Fibroblast of villous mesenchyme (primary cell): ENCODE results near the gene HPCAL1. TPM values are rescaled to one million over a fixed set of nuclear protein-coding genes. Genes with fewer than 3 reads are reported as not detected.

Source experiments
- DNase-seq: peaks from one replicate; pipeline ENCODE4 v3.0.0-alpha.2; 2010; ENCODE audit warnings: low read depth
- H3K4me3 ChIP-seq: 2 replicates; pipeline ENCODE4 v1.5.1; 2011; ENCODE audit warnings: low read depth, mild to moderate bottlenecking, low read length
- total RNA-seq: library from RNA; depleted of rRNA; stranded (reverse); fragments of >200 nt; gene quantifications from 2 replicates; pipeline ENCODE4 v1.2.3, GENCODE V29; 2012
- TF ChIP-seq, protein P1 (sequence below): IDR thresholded peaks from 2 replicates; pipeline ENCODE4 v1.5.1; 2012; ENCODE audit warnings: low read depth, mild to moderate bottlenecking, low read length; ENCODE audit not compliant: insufficient read depth

Gene HPCAL1
- total RNA-seq, 1 donor: 60.0 TPM

DNA sequence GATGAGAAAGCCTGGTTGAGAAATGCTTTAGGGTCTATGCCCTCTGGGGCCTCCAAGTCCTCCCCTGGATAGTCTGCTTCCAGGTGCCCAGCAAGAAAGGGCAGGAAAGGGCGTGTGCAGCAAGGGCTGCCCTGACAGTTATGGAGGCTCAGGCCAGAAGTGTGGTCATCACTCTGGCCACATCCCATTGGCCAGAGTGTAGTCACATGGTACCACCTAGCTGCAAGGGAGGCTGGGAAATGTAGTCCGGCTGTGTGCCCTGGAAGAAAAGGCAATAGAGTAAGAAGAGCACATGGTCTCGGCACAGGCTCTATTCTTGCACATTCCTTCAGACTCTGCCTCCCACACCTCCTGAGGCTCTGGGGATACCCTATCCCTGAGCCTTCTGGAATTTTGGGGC lies 109.7 kb downstream of the HPCAL1 start:
- H3K4me3 ChIP-seq: no peak overlapping the region
- DNase-seq: peak; percentile 55
- TF ChIP-seq, protein P1, sequence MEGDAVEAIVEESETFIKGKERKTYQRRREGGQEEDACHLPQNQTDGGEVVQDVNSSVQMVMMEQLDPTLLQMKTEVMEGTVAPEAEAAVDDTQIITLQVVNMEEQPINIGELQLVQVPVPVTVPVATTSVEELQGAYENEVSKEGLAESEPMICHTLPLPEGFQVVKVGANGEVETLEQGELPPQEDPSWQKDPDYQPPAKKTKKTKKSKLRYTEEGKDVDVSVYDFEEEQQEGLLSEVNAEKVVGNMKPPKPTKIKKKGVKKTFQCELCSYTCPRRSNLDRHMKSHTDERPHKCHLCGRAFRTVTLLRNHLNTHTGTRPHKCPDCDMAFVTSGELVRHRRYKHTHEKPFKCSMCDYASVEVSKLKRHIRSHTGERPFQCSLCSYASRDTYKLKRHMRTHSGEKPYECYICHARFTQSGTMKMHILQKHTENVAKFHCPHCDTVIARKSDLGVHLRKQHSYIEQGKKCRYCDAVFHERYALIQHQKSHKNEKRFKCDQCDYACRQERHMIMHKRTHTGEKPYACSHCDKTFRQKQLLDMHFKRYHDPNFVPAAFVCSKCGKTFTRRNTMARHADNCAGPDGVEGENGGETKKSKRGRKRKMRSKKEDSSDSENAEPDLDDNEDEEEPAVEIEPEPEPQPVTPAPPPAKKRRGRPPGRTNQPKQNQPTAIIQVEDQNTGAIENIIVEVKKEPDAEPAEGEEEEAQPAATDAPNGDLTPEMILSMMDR: no peak

DNA sequence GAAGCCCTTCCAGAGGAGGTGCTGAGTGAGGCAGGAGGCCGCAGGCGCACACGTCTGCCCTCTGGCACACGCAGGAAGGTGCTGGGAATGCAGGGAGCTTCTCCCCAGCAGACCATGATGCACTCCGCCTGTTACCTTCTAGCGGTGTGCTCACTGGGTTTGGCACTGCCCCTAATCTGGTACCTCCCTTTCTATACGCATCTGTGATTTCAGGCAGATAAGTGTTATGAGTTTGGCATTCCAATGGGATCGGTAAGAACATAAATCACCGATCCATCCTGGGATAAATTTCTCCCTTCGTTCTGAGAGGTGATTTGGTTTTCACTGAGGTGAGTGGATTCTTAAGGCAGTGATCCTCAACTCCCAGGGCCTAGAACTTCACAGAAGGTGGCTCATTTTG lies 110.8 kb downstream of the HPCAL1 start:
- TF ChIP-seq, protein P1: no peak
- no peak overlapping the region for H3K4me3 ChIP-seq
- no peak for DNase-seq

DNA sequence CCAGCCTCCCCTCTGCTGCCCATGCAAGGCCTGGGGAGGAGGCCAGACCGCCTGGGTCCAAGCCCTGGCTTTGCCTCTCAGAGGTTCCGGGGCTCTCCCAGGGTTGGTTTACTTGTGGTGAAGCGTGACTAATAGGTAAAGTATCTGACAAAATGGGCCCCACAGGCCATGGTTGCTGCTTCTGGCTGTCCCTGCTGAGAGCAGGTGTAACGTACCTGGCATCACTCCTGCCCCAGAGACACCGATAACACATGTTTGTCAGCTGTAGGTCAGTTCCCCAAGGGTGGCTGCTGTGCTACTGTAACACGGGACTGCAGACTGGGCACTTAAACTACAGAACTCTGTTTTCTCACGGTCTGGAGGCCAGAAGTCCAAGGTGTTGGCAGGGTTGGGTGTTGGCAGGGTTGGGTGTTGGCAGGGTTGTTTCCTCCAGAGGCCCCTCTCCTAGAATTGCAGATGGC lies 111.3 kb downstream of the HPCAL1 start:
- peak; percentile 42 for DNase-seq
- no peak overlapping the region for H3K4me3 ChIP-seq

DNA sequence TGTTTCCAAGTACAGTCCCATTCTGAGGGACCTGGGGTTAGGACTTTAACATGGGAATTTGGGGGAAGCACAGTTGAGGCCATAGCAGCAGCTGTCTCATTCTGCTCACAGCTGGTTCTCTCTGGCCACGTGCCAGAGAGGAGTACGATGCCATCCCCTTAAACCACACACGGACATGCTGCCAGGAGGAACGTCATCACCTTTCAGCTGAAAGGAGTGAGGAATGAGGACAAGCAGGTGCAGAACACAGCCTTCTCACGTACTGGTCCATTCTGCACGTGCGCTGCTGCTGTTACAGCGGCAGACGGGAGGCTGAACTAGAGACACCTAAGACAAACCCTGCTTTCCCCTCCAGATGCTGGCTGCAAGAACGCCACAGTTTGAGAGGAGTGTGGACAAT lies 111.9 kb downstream of the HPCAL1 start:
- no peak for DNase-seq
- H3K4me3 ChIP-seq: no peak overlapping the region
- TF ChIP-seq, protein P1: no peak

More for the DNA sequence above, 111.3 kb downstream of the HPCAL1 start:
- TF ChIP-seq, protein P1: no peak

DNA sequence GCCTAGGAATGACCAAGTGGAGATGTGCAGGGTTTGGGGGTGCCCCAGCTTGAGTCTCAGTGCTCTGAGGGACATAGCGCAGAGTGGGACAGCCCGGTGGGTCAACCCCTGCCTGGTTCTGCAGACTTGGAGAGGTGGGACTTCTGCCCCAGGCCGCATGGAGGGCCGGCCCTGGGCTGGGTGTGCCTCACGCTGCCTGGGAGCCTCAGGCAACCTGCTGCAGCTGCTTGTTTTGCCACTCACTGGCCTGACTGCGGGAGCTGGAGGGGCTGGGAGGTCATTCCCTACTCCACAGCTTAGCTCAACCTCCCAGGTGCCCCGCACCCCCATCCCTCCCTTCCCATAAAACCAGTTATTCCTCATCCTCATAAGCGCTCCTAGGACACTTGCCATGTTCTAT lies 112.3 kb downstream of the HPCAL1 start:
- H3K4me3 ChIP-seq: no peak overlapping the region
- TF ChIP-seq, protein P1: no peak
- DNase-seq: no peak

DNA sequence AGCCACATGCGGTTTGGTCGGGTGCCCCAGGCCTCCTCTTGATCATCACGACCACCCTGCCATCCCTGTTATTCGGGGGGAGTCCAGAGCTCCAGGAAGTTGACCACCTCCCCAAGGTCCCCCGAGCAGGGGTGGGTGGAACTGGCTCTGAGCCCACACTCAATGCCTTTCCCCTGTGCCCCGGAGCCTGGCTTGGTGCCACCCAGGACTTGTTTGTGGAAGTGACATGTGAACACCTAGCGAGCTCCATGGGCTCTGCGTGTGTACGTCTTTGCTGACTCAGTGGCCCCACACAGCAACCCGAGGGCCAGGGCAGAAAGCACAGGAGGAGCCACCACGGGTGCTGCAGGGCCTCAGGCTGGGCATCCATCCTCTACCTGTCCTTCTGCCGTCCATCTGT lies 112.9 kb downstream of the HPCAL1 start:
- H3K4me3 ChIP-seq: no peak overlapping the region
- TF ChIP-seq, protein P1: no peak
- no peak for DNase-seq
